K562 (cell line): ENCODE results near the gene CRIP3. TPM values are rescaled to one million over a fixed set of nuclear protein-coding genes. Genes with fewer than 3 reads are reported as not detected.

Experiments used
- BCOR ChIP-seq: fragments of 450-650 bp; IDR thresholded peaks from 2 replicates; pipeline ENCODE4 v1.6.1; 2016
- FOXP1 ChIP-seq: sonication (generic); formaldehyde crosslinking; IDR thresholded peaks from 2 replicates; pipeline ENCODE4 v1.8.0; 2022; ENCODE audit warnings: mild to moderate bottlenecking, missing genetic modification reagents
- GABPB1 ChIP-seq: sonication (generic); formaldehyde crosslinking; IDR thresholded peaks from 2 replicates; pipeline ENCODE4 v1.8.0; 2022; ENCODE audit warnings: mild to moderate bottlenecking, missing genetic modification reagents
- KDM5B ChIP-seq: fragments of 200-600 bp; sonication (generic); IDR thresholded peaks from 2 replicates; pipeline ENCODE4 v1.6.1; 2012; ENCODE audit warnings: low read depth, mild to moderate bottlenecking, moderate library complexity, low read length, control low read depth, inconsistent platforms; ENCODE audit not compliant: insufficient replicate concordance
- L3MBTL2 ChIP-seq: fragments of 450-650 bp; IDR thresholded peaks from 2 replicates; pipeline ENCODE4 v1.6.1; 2016; ENCODE audit warnings: mild to moderate bottlenecking, moderate library complexity
- LEF1 ChIP-seq: fragments of 450-650 bp; IDR thresholded peaks from 2 replicates; pipeline ENCODE4 v1.6.1; 2016; ENCODE audit warnings: mild to moderate bottlenecking
- SAFB ChIP-seq: fragments of 200-400 bp; formaldehyde crosslinking; IDR thresholded peaks from 2 replicates; pipeline ENCODE4 v1.6.1; 2017; ENCODE audit warnings: low read depth, low read length, borderline replicate concordance
- ZKSCAN3 ChIP-seq: fragments of 250-450 bp; sonication (Bioruptor Pico); IDR thresholded peaks from 2 replicates; pipeline ENCODE4 v1.4.0; 2020
- ZNF232 ChIP-seq: sonication (generic); formaldehyde crosslinking; IDR thresholded peaks from 2 replicates; pipeline ENCODE4 v1.8.0; 2022; ENCODE audit warnings: mild to moderate bottlenecking, missing genetic modification reagents
- ZNF511 ChIP-seq: sonication (generic); formaldehyde crosslinking; IDR thresholded peaks from 2 replicates; pipeline ENCODE4 v1.8.0; 2022; ENCODE audit warnings: mild to moderate bottlenecking, missing genetic modification reagents
- ZNF785 ChIP-seq: fragments of 250-450 bp; sonication (Bioruptor Pico); IDR thresholded peaks from 2 replicates; pipeline ENCODE4 v1.4.0; 2020; ENCODE audit warnings: mild to moderate bottlenecking
- polyA plus RNA-seq, 8 experiments: library from polyadenylated mRNA; depleted of rRNA in 4 of 8; stranded (reverse) in 5 of 8; unstranded in 3 of 8; fragments of >200 nt; fragmentation: Nextera tagmentation in 2 of 8; fragmentation: Illumina TruSeq in 1 of 8; extraction: Ambion mirVana in 2 of 8; extraction: Trizol in 1 of 8; gene quantifications; 2 replicates each; pipeline versions ENCODE4 v1.2.1 to v1.2.3, GENCODE V29; 2011 to 2014; ENCODE audit warnings: inconsistent platforms in 1 of 8, missing spikeins in 1 of 8
- total RNA-seq, 7 experiments: library from RNA; depleted of rRNA in 6 of 7; stranded (reverse); fragments of >200 nt in 6 of 7; fragmentation: Illumina TruSeq in 2 of 7; extraction: Trizol in 2 of 7; gene quantifications; 2 replicates each; pipeline versions ENCODE4 v1.2.1 to v1.2.3, GENCODE V29; 2011 to 2021; ENCODE audit warnings: low replicate concordance in 1 of 7
- TF ChIP-seq, protein P1 (sequence below): fragments of 450-650 bp; IDR thresholded peaks from 2 replicates; pipeline ENCODE4 v1.6.1; 2016; ENCODE audit warnings: low read depth
- TF ChIP-seq, protein P2 (sequence below): fragments of 250-450 bp; sonication (Bioruptor Pico); IDR thresholded peaks from 2 replicates; pipeline ENCODE4 v1.6.1; 2021; ENCODE audit warnings: mild to moderate bottlenecking

Gene CRIP3
- total and polyA plus RNA-seq, 9 of the 15 experiments (the other 6 are each of a cell fraction or from before 2014, with no cell fraction given) = 0.36 to 2.1 (median 0.87) TPM

- TF ChIP-seq KDM5B (no peak), SAFB (no peak), ZNF232 (CRISPR knock-in tag) (no peak), ZNF785 (CRISPR knock-in tag) (no peak), GABPB1 (CRISPR knock-in tag) (no peak), ZNF511 (no peak), L3MBTL2 (0 out of 2 replicates have a peak, but pooled peaks have one; percentile 33), LEF1 (no peak), BCOR (0 out of 2 replicates have a peak, but pooled peaks have one; percentile 19), ZKSCAN3 (no peak), FOXP1 (CRISPR knock-in tag) (no peak)
- TF ChIP-seq, protein P1, sequence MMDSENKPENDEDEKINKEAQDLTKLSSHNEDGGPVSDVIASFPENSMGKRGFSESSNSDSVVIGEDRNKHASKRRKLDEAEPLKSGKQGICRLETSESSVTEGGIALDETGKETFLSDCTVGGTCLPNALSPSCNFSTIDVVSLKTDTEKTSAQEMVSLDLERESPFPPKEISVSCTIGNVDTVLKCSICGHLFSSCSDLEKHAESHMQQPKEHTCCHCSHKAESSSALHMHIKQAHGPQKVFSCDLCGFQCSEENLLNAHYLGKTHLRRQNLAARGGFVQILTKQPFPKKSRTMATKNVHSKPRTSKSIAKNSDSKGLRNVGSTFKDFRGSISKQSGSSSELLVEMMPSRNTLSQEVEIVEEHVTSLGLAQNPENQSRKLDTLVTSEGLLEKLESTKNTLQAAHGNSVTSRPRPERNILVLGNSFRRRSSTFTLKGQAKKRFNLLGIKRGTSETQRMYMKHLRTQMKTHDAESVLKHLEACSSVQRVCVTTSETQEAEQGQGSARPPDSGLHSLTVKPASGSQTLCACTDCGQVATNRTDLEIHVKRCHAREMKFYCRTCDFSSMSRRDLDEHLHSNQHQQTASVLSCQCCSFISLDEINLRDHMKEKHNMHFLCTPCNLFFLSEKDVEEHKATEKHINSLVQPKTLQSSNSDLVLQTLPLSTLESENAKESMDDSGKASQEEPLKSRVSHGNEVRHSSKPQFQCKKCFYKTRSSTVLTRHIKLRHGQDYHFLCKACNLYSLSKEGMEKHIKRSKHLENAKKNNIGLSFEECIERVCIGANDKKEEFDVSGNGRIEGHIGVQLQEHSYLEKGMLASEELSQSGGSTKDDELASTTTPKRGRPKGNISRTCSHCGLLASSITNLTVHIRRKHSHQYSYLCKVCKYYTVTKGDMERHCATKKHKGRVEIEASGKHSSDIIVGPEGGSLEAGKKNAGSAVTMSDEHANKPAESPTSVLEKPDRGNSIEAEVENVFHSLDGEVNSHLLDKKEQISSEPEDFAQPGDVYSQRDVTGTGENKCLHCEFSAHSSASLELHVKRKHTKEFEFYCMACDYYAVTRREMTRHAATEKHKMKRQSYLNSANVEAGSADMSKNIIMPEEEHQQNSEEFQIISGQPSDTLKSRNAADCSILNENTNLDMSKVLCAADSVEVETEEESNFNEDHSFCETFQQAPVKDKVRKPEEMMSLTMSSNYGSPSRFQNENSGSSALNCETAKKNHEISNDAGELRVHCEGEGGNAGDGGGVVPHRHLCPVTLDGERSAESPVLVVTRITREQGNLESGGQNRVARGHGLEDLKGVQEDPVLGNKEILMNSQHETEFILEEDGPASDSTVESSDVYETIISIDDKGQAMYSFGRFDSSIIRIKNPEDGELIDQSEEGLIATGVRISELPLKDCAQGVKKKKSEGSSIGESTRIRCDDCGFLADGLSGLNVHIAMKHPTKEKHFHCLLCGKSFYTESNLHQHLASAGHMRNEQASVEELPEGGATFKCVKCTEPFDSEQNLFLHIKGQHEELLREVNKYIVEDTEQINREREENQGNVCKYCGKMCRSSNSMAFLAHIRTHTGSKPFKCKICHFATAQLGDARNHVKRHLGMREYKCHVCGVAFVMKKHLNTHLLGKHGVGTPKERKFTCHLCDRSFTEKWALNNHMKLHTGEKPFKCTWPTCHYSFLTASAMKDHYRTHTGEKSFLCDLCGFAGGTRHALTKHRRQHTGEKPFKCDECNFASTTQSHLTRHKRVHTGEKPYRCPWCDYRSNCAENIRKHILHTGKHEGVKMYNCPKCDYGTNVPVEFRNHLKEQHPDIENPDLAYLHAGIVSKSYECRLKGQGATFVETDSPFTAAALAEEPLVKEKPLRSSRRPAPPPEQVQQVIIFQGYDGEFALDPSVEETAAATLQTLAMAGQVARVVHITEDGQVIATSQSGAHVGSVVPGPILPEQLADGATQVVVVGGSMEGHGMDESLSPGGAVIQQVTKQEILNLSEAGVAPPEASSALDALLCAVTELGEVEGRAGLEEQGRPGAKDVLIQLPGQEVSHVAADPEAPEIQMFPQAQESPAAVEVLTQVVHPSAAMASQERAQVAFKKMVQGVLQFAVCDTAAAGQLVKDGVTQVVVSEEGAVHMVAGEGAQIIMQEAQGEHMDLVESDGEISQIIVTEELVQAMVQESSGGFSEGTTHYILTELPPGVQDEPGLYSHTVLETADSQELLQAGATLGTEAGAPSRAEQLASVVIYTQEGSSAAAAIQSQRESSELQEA = no peak
- TF ChIP-seq, protein P2, sequence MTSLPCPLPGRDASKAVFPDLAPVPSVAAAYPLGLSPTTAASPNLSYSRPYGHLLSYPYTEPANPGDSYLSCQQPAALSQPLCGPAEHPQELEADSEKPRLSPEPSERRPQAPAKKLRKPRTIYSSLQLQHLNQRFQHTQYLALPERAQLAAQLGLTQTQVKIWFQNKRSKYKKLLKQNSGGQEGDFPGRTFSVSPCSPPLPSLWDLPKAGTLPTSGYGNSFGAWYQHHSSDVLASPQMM (CRISPR knock-in tag) = no peak
These were observed 408 bp upstream of the CRIP3 start (continued) for GRCh38 chr6:43308990-43309477.
